Transverse colon (tissue), 4 donors: ENCODE results near the gene HS2ST1. TPM values are rescaled to one million over a fixed set of nuclear protein-coding genes. Genes with fewer than 3 reads are reported as not detected.

ENCODE experiments used
- DNase-seq: peaks from one replicate; pipeline ENCODE4 v3.0.0-alpha.2; 2019
- H3K27ac ChIP-seq, 4 donors: fragments of 200-600 bp; sonication (generic); 2 replicates each; pipeline ENCODE4 v1.5.1; 2016 to 2018; ENCODE audit warnings: inconsistent platforms in 4 of 4
- H3K27me3 ChIP-seq: fragments of 200-600 bp; sonication (generic); 2 replicates; pipeline ENCODE4 v1.5.1; 2017; ENCODE audit warnings: inconsistent platforms
- H3K36me3 ChIP-seq, 4 donors: fragments of 200-600 bp; sonication (generic); 2 replicates each; pipeline ENCODE4 v1.5.1; 2017 to 2019; ENCODE audit warnings: inconsistent platforms in 4 of 4
- H3K4me1 ChIP-seq, 4 donors: fragments of 200-600 bp; sonication (generic); 2 replicates each; pipeline ENCODE4 v1.5.1; 2017 to 2020; ENCODE audit warnings: inconsistent platforms in 4 of 4
- H3K4me3 ChIP-seq, 4 donors: fragments of 200-600 bp; sonication (generic); 1 replicate in 1 of 4; 2 replicates in 3 of 4; pipeline versions ENCODE4 v1.5.1 to v1.6.1; 2017 to 2019; ENCODE audit warnings: inconsistent platforms in 4 of 4
- H3K9me3 ChIP-seq, 2 donors: fragments of 200-600 bp; sonication (generic); 2 replicates each; pipeline ENCODE4 v1.5.1; 2017 to 2019; ENCODE audit warnings: inconsistent platforms in 2 of 2
- CTCF ChIP-seq, 5 experiments: fragments of 200-600 bp in 3 of 5; fragments of 450-650 bp in 2 of 5; sonication (generic) in 3 of 5; IDR thresholded peaks; 1 replicate in 2 of 5; 2 replicates in 3 of 5; pipeline ENCODE4 v1.5.1; 2016 to 2017; ENCODE audit warnings: antibody characterized with exemption in 5 of 5, inconsistent platforms in 3 of 5, mild to moderate bottlenecking in 2 of 5, moderate library complexity in 1 of 5
- EP300 ChIP-seq: sonication (generic); formaldehyde crosslinking; IDR thresholded peaks from one replicate; pipeline ENCODE4 v1.6.1; 2017; ENCODE audit warnings: antibody characterized with exemption, low read depth
- POLR2A ChIP-seq: fragments of 450-650 bp; IDR thresholded peaks from one replicate; pipeline ENCODE4 v1.6.1; 2016; ENCODE audit warnings: antibody characterized with exemption, mild to moderate bottlenecking, moderate library complexity
- POLR2AphosphoS5 ChIP-seq, 3 donors: sonication (generic); formaldehyde crosslinking; IDR thresholded peaks; one replicate each; pipeline ENCODE4 v1.6.1; 2016; ENCODE audit warnings: antibody characterized with exemption in 3 of 3
- WGBS, 2 donors: methylation state at CpG; one replicate each; pipeline ENCODE4 v1.1.5; 2018; ENCODE audit warnings: low coverage in 1 of 2; 5-methylcytosine and 5-hydroxymethylcytosine counted together
- in situ Hi-C, 4 donors: fragments of 200-750 bp; cut with MboI; loops; one replicate each; pipeline versions ENCODE4 v1.15.0 to v1.15.1; 2017; ENCODE audit warnings: low sequenced_read_pairs in 3 of 4, low pct_ligation_motif_present in 1 of 4, low pct_unique_long_range_greater_than_20kb in 1 of 4
- intact Hi-C: fragments of 100-400 bp; cut with DNase I; formaldehyde crosslinking; loops from one replicate; pipeline ENCODE4 v1.15.1; 2023; ENCODE audit warnings: low total_unique reads
- total RNA-seq, 4 donors: library from RNA; depleted of rRNA; stranded (reverse); fragments of >200 nt; gene quantifications; one replicate each; pipeline ENCODE4 v1.1.0, GENCODE V29; 2016

HS2ST1 gene
- total RNA-seq, 4 donors from 2014 or later, result 1.9 to 17.1 (median 9.9) TPM

- H3K27ac ChIP-seq, result no peak overlapping the region
- H3K4me3 ChIP-seq, result no peak overlapping the region
- H3K9me3 ChIP-seq, result no peaks in the 10 kb centered on the region
- no peak for TF ChIP-seq CTCF (IDR thresholded peaks at IDR 0.05)
- TF ChIP-seq POLR2A, result no peak
- no peak for TF ChIP-seq EP300
- TF ChIP-seq POLR2AphosphoS5 (IDR thresholded peaks at IDR 0.05), result no peak
- intact Hi-C loops, result loop anchor here (10.0 kb wide), 1 partner anchor 143 kb away; no protein-coding TSS in a partner anchor
- WGBS, 2 donors, result 91 to 92% methylated on average over 7 to 8 of the region's 8 CpGs
- H3K27me3 ChIP-seq, result no peaks in the 10 kb centered on the region
- H3K36me3 ChIP-seq, result no peaks in the 10 kb centered on the region
- no peak for DNase-seq
- no peaks in the 10 kb centered on the region for H3K4me1 ChIP-seq
- in situ Hi-C loops, result loop anchor here in 3 of 4 donors (25.0 kb wide), 1 partner anchor 821 kb away; no protein-coding TSS in a partner anchor
Measured at GRCh38 chr1:87141556-87141955, 227.1 kb downstream of the HS2ST1 start.

- Histone ChIP-seq H3K27ac (no peak overlapping the region), H3K36me3 (no peaks in the 10 kb centered on the region), H3K4me3 (no peak overlapping the region), H3K9me3 (no peaks in the 10 kb centered on the region), H3K27me3 (no peaks in the 10 kb centered on the region), H3K4me1 (peaks cover 0 to 2% (median 0%) of the 10 kb centered on the region in 4 donors)
- 90 to 93% methylated on average over 3 of the region's 3 CpGs for WGBS, 2 donors
- DNase-seq, result no peak
- TF ChIP-seq EP300 (no peak), CTCF (IDR thresholded peaks at IDR 0.05) (no peak), POLR2AphosphoS5 (IDR thresholded peaks at IDR 0.05) (no peak), POLR2A (no peak)
- intact Hi-C loops (loop anchor here (10.0 kb wide), 1 partner anchor 141 kb away; no protein-coding TSS in a partner anchor), in situ Hi-C loops (loop anchor here in 3 of 4 donors (25.0 kb wide), 1 partner anchor 819 kb away; no protein-coding TSS in a partner anchor)
Measured at GRCh38 chr1:87143413-87144135, 229.1 kb downstream of the HS2ST1 start.

GRCh38 chr1:87144316-87144895, 230.0 kb downstream of the HS2ST1 start:
- TF ChIP-seq EP300 (no peak), POLR2AphosphoS5 (IDR thresholded peaks at IDR 0.05) (no peak), POLR2A (no peak), CTCF (IDR thresholded peaks at IDR 0.05) (no peak)
- Histone ChIP-seq H3K4me1 (peaks cover 0 to 10% (median 3%) of the 10 kb centered on the region in 4 donors), H3K27ac (no peak overlapping the region), H3K36me3 (no peaks in the 10 kb centered on the region), H3K4me3 (no peak overlapping the region), H3K27me3 (no peaks in the 10 kb centered on the region), H3K9me3 (no peaks in the 10 kb centered on the region)
- 63 to 100% methylated on average over 2 to 8 of the region's 8 CpGs for WGBS, 2 donors
- intact Hi-C loops, result loop anchor here (10.0 kb wide), 1 partner anchor 140 kb away; no protein-coding TSS in a partner anchor
- DNase-seq, result no peak
- in situ Hi-C loops, result loop anchor here in 3 of 4 donors (25.0 kb wide), 1 partner anchor 818 kb away; no protein-coding TSS in a partner anchor

- in situ Hi-C loops (loop anchor here in 3 of 4 donors (25.0 kb wide), 1 partner anchor 817 kb away; no protein-coding TSS in a partner anchor), intact Hi-C loops (loop anchor here (10.0 kb wide), 1 partner anchor 140 kb away; no protein-coding TSS in a partner anchor)
- Histone ChIP-seq H3K9me3 (no peaks in the 10 kb centered on the region), H3K4me1 (peaks cover 0 to 12% (median 5%) of the 10 kb centered on the region in 4 donors), H3K27me3 (no peaks in the 10 kb centered on the region), H3K36me3 (no peaks in the 10 kb centered on the region), H3K27ac (no peak overlapping the region), H3K4me3 (no peak overlapping the region)
- DNase-seq, result no peak
- TF ChIP-seq POLR2A, result no peak
- TF ChIP-seq EP300, result no peak
- TF ChIP-seq POLR2AphosphoS5 (IDR thresholded peaks at IDR 0.05), result no peak
- TF ChIP-seq CTCF (IDR thresholded peaks at IDR 0.05), result no peak
- 93 to 94% methylated on average over 2 of the region's 2 CpGs for WGBS, 2 donors
Measured at GRCh38 chr1:87144981-87145380, 230.5 kb downstream of the HS2ST1 start.
